Mammary epithelial cell (primary cell): ENCODE data around the gene IFI27.

Experiments
- EZH2 ChIP-seq: IDR thresholded peaks from 2 replicates; pipeline ENCODE4 v1.6.1; 2012; ENCODE audit warnings: low read length, inconsistent platforms, borderline replicate concordance
- TF ChIP-seq, protein P1 (sequence below), 2 donors: IDR thresholded peaks in 1 of 2; conservative IDR thresholded peaks in 1 of 2; 2 replicates each; pipeline ENCODE4 v1.5.1; 2011 to 2012; ENCODE audit warnings: inconsistent platforms in 2 of 2, low read length in 2 of 2, mild to moderate bottlenecking in 2 of 2, control low read depth in 1 of 2, low read depth in 1 of 2; ENCODE audit not compliant: insufficient read depth in 1 of 2; ENCODE audit errors: extremely low read depth in 1 of 2

DNA sequence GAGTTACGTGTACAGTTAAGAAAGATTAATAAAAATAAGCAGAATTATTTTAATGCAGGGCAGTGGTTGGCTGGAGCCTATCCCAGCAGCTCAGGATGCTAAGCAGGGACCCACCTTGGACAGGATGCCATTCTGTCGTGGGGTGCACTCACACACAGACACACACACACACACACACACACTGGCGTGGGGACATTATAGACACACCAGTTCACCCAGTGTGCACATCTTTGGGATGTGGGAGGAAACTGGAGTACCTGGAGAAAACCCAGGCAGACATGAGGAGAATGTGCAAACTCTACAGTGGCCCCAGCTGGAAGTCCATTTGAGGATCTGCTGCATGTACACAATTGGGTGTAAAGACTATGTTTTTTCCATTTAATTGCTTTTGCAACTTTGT is 31.7 kb downstream of the IFI27 start:
- TF ChIP-seq, protein P1, sequence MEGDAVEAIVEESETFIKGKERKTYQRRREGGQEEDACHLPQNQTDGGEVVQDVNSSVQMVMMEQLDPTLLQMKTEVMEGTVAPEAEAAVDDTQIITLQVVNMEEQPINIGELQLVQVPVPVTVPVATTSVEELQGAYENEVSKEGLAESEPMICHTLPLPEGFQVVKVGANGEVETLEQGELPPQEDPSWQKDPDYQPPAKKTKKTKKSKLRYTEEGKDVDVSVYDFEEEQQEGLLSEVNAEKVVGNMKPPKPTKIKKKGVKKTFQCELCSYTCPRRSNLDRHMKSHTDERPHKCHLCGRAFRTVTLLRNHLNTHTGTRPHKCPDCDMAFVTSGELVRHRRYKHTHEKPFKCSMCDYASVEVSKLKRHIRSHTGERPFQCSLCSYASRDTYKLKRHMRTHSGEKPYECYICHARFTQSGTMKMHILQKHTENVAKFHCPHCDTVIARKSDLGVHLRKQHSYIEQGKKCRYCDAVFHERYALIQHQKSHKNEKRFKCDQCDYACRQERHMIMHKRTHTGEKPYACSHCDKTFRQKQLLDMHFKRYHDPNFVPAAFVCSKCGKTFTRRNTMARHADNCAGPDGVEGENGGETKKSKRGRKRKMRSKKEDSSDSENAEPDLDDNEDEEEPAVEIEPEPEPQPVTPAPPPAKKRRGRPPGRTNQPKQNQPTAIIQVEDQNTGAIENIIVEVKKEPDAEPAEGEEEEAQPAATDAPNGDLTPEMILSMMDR (conservative IDR thresholded peaks at IDR 0.05 in 1 of 2, IDR thresholded peaks at IDR 0.05 in 1 of 2; ENCODE audit: extremely low read depth in 1 of 2, insufficient read depth in 1 of 2, low read depth in 1 of 2, low read length in 2 of 2) = no peak
- no peak for TF ChIP-seq EZH2
